A549 (cell line): Measurements from ENCODE around the gene CHCT1. TPM values are rescaled to one million over a fixed set of nuclear protein-coding genes. Genes with fewer than 3 reads are reported as not detected.

Source experiments
- ATAC-seq, 2 experiments: fragments of 200-7000 bp in 1 of 2; fragments of >200 bp in 1 of 2; cut with Nextera tagmentation in 1 of 2; cut with Tn5 transposase in 1 of 2; 3 replicates each; pipeline versions ENCODE4 v1.8.0 to v1.9.1; 2018 to 2020; ENCODE audit warnings: mild to moderate bottlenecking in 1 of 2, moderate library complexity in 1 of 2
- CTCF ChIA-PET: fragments of 300-600 bp; sonication (Branson Sonifier 250); formaldehyde crosslinking; extraction: SDS; loops from one replicate; lab custom pipeline; 2021; ENCODE audit warnings: antibody characterized with exemption, inconsistent platforms; lab: Yijun Ruan, JAX
- POLR2A ChIA-PET: fragments of 350-600 bp; formaldehyde crosslinking; extraction: SDS; loops from one replicate; lab custom pipeline; 2021; ENCODE audit warnings: antibody characterized with exemption, inconsistent platforms; lab: Yijun Ruan, JAX
- DNase-seq, 2 experiments: peaks; one replicate each; pipeline versions ENCODE4 v3.0.0 to v3.0.0-alpha.2; 2011 to 2016; ENCODE audit warnings: low read depth in 1 of 2, low spot score in 1 of 2
- FAIRE-seq: peaks from 2 replicates; lab custom pipeline; 2011; peaks lifted over from hg19 to GRCh38; lab: Jason Lieb, UNC
- H3K27ac ChIP-seq, 2 experiments: fragments of >200 bp; sonication (Bioruptor Twin); formaldehyde crosslinking; 3 replicates each; pipeline ENCODE4 v1.5.1; 2016 to 2017
- H3K4me1 ChIP-seq: fragments of >200 bp; sonication (Bioruptor Twin); formaldehyde crosslinking; 3 replicates; pipeline ENCODE4 v1.6.1; 2016
- H3K4me2 ChIP-seq: fragments of >200 bp; sonication (Bioruptor Twin); formaldehyde crosslinking; 3 replicates; pipeline ENCODE4 v1.6.1; 2016
- H3K4me3 ChIP-seq: fragments of >200 bp; sonication (Bioruptor Twin); formaldehyde crosslinking; 3 replicates; pipeline ENCODE4 v1.5.1; 2016
- H3K9me3 ChIP-seq: fragments of >200 bp; sonication (Bioruptor Twin); formaldehyde crosslinking; 3 replicates; pipeline ENCODE4 v1.6.1; 2016
- CBX8 ChIP-seq: fragments of 200-600 bp; sonication (generic); IDR thresholded peaks from 2 replicates; pipeline ENCODE4 v1.6.1; 2016
- CEBPB ChIP-seq, 2 experiments: fragments of >200 bp in 1 of 2; sonication (Bioruptor Twin) in 1 of 2; formaldehyde crosslinking in 1 of 2; IDR thresholded peaks; 2 replicates each; pipeline ENCODE4 v1.6.1; 2012 to 2016
- E2F6 ChIP-seq: IDR thresholded peaks from 2 replicates; pipeline ENCODE4 v1.6.1; 2012; ENCODE audit warnings: low read depth, borderline replicate concordance
- EHF ChIP-seq: fragments of 250-450 bp; sonication (Bioruptor Pico); IDR thresholded peaks from 2 replicates; pipeline ENCODE4 v1.5.0; 2020; ENCODE audit warnings: mild to moderate bottlenecking
- ELK1 ChIP-seq: fragments of 150-350 bp; IDR thresholded peaks from 2 replicates; pipeline ENCODE4 v1.6.1; 2014; ENCODE audit warnings: low read depth, mild to moderate bottlenecking, low read length
- EP300 ChIP-seq, 2 experiments: fragments of >200 bp; sonication (Bioruptor Twin); formaldehyde crosslinking; IDR thresholded peaks; 2 replicates in 1 of 2; 3 replicates in 1 of 2; pipeline ENCODE4 v1.6.1; 2016 to 2017
- ESRRA ChIP-seq: fragments of 150-350 bp; IDR thresholded peaks from 2 replicates; pipeline ENCODE4 v1.6.1; 2014; ENCODE audit warnings: mild to moderate bottlenecking, low read length, borderline replicate concordance
- FOXS1 ChIP-seq: fragments of 250-450 bp; sonication (Bioruptor Pico); IDR thresholded peaks from 2 replicates; pipeline ENCODE4 v1.5.0; 2020; ENCODE audit warnings: mild to moderate bottlenecking, moderate library complexity
- HDAC2 ChIP-seq: fragments of 200-600 bp; sonication (generic); IDR thresholded peaks from 2 replicates; pipeline ENCODE4 v1.6.1; 2016
- HMGXB4 ChIP-seq: fragments of 250-450 bp; sonication (Bioruptor Pico); IDR thresholded peaks from 2 replicates; pipeline ENCODE4 v1.5.0; 2021; ENCODE audit warnings: mild to moderate bottlenecking, moderate library complexity, borderline replicate concordance
- HOXA7 ChIP-seq: fragments of 250-450 bp; sonication (Bioruptor Pico); IDR thresholded peaks from 2 replicates; pipeline ENCODE4 v1.5.0; 2020; ENCODE audit warnings: mild to moderate bottlenecking, moderate library complexity
- HOXB5 ChIP-seq: fragments of 250-450 bp; sonication (Bioruptor Pico); IDR thresholded peaks from 2 replicates; pipeline ENCODE4 v1.5.0; 2020; ENCODE audit warnings: mild to moderate bottlenecking, moderate library complexity
- JUN ChIP-seq, 2 experiments: fragments of >200 bp; sonication (Bioruptor Twin); formaldehyde crosslinking; IDR thresholded peaks; 2 replicates in 1 of 2; 3 replicates in 1 of 2; pipeline ENCODE4 v1.6.1; 2016 to 2017
- MAZ ChIP-seq: fragments of 150-350 bp; IDR thresholded peaks from 2 replicates; pipeline ENCODE4 v1.6.1; 2014; ENCODE audit warnings: antibody characterized with exemption, low read depth, low read length, borderline replicate concordance
- MYC ChIP-seq: IDR thresholded peaks from 2 replicates; pipeline ENCODE4 v1.6.1; 2012; ENCODE audit warnings: mild to moderate bottlenecking, inconsistent platforms, low read length, improper control_type of control experiment, borderline replicate concordance
- NPAS2 ChIP-seq: fragments of 250-450 bp; sonication (Bioruptor Pico); IDR thresholded peaks from 2 replicates; pipeline ENCODE4 v1.8.0; 2022; ENCODE audit warnings: mild to moderate bottlenecking, moderate library complexity, borderline replicate concordance
- PBX3 ChIP-seq: IDR thresholded peaks from 2 replicates; pipeline ENCODE4 v1.6.1; 2012
- PHF8 ChIP-seq: fragments of 200-600 bp; sonication (generic); IDR thresholded peaks from 2 replicates; pipeline ENCODE4 v1.6.1; 2016; ENCODE audit warnings: low read depth, mild to moderate bottlenecking, antibody characterized with exemption, moderate library complexity, borderline replicate concordance
- POLR2AphosphoS2 ChIP-seq: conservative IDR thresholded peaks from 2 replicates; pipeline ENCODE4 v1.6.1; 2012; ENCODE audit warnings: low read length, improper control_type of control experiment, inconsistent platforms
- RAD21 ChIP-seq, 2 experiments: fragments of >200 bp in 1 of 2; sonication (Bioruptor Twin) in 1 of 2; formaldehyde crosslinking in 1 of 2; IDR thresholded peaks in 1 of 2; conservative IDR thresholded peaks in 1 of 2; 2 replicates in 1 of 2; 3 replicates in 1 of 2; pipeline ENCODE4 v1.6.1; 2012 to 2018; ENCODE audit warnings: inconsistent platforms in 1 of 2
- RARB ChIP-seq: fragments of 250-450 bp; sonication (Bioruptor Pico); IDR thresholded peaks from 2 replicates; pipeline ENCODE4 v1.8.0; 2021; ENCODE audit warnings: mild to moderate bottlenecking, moderate library complexity
- RCOR1 ChIP-seq: fragments of 150-350 bp; IDR thresholded peaks from 2 replicates; pipeline ENCODE4 v1.6.1; 2014; ENCODE audit warnings: antibody characterized with exemption, low read length, low read depth
- SMC3 ChIP-seq: fragments of >200 bp; sonication (Bioruptor Twin); formaldehyde crosslinking; IDR thresholded peaks from 3 replicates; pipeline ENCODE4 v1.6.1; 2018; ENCODE audit warnings: inconsistent platforms
- TP53 ChIP-seq: fragments of 250-450 bp; sonication (Bioruptor Pico); IDR thresholded peaks from 2 replicates; pipeline ENCODE4 v1.5.0; 2021; ENCODE audit warnings: mild to moderate bottlenecking, moderate library complexity
- ZFP36 ChIP-seq: fragments of 450-650 bp; IDR thresholded peaks from 2 replicates; pipeline ENCODE4 v1.6.1; 2014; ENCODE audit warnings: borderline replicate concordance; ENCODE audit not compliant: partially characterized antibody
- ZNF302 ChIP-seq: fragments of 250-450 bp; sonication (Bioruptor Pico); IDR thresholded peaks from 2 replicates; pipeline ENCODE4 v1.9.0; 2021; ENCODE audit warnings: inconsistent platforms, mild to moderate bottlenecking, moderate library complexity
- WGBS: methylation state at CpG from one replicate; pipeline ENCODE4 v1.1.6; 2017; ENCODE audit errors: missing lambda C conversion rate; 5-methylcytosine and 5-hydroxymethylcytosine counted together
- polyA plus RNA-seq, 4 experiments: library from polyadenylated mRNA; depleted of rRNA in 3 of 4; stranded (reverse); fragments of >200 nt; fragmentation: RNase III in 1 of 4; extraction: RNeasy Plus Mini Kit Qiagen cat#74134 plus additional on column Dnase treatment in 1 of 4; gene quantifications; 2 replicates in 3 of 4; 3 replicates in 1 of 4; pipeline ENCODE4 v1.2.3, GENCODE V29; 2011 to 2017

CHCT1 gene
- polyA plus RNA-seq, 2 of the 4 experiments (the other 2 are of a cell fraction), result 0.10 TPM; not detected in 1

- TF ChIP-seq E2F6 (peak; percentile 85), ELK1 (no peak), RAD21 (conservative IDR thresholded peaks at IDR 0.05 in 1 of 2, IDR thresholded peaks at IDR 0.05 in 1 of 2) (peak; percentile 66 to 89), CEBPB (IDR thresholded peaks at IDR 0.05) (no peak), MAZ (peak; percentile 30; the same call in 1 of the 2 replicates), PHF8 (peak; percentile 67; the same call in 1 of the 2 replicates), RARB (CRISPR knock-in tag) (no peak), RCOR1 (no peak), MYC (peak; percentile 14; the same call in 1 of the 2 replicates), ZFP36 (no peak), TP53 (CRISPR knock-in tag) (no peak), ESRRA (no peak), CBX8 (no peak), HOXA7 (CRISPR knock-in tag) (no peak), PBX3 (no peak), NPAS2 (CRISPR knock-in tag) (no peak), HMGXB4 (peak; percentile 98), HOXB5 (CRISPR knock-in tag) (0 out of 2 replicates have a peak, but pooled peaks have one; percentile 32), JUN (IDR thresholded peaks at IDR 0.05) (peak in 1 of 2 experiments; percentile 52; a peak in 1 of 5 replicates)
These were observed 772 bp upstream of the CHCT1 start (continued) for GRCh38 chr17:60421273-60422161.

GRCh38 chr17:60423865-60424264 is 1.6 kb downstream of the CHCT1 start:
- Histone ChIP-seq H3K4me3 (no peak overlapping the region), H3K4me1 (peaks cover 3% of the 10 kb centered on the region; the same call in 1 of the 3 replicates), H3K9me3 (no peaks in the 10 kb centered on the region), H3K4me2 (no peak overlapping the region), H3K27ac (no peak overlapping the region)
- ChIA-PET CTCF (interaction anchor here (0.5 to 4.1 kb wide), 10 partner anchors 13 to 859 kb away, joined by 3 to 60 read pairs (median 4); partner anchors contain the start of gene USP32), POLR2A (interaction anchor here (1.2 kb wide), 1 partner anchor 176 kb away, joined by 3 read pairs; the partner anchor contains the start of gene PPM1D)
- ATAC-seq, result no peak
- FAIRE-seq, result no peak
- no peak for TF ChIP-seq SMC3
- TF ChIP-seq FOXS1, result no peak
- no peak for TF ChIP-seq ESRRA
- TF ChIP-seq POLR2AphosphoS2, result no peak
- TF ChIP-seq TP53 (CRISPR knock-in tag), result no peak
- no peak for TF ChIP-seq EP300 (IDR thresholded peaks at IDR 0.05)
- TF ChIP-seq ZNF302 (CRISPR knock-in tag), result no peak
- TF ChIP-seq NPAS2 (CRISPR knock-in tag), result no peak
- no peak for TF ChIP-seq EHF (CRISPR knock-in tag)
- TF ChIP-seq HDAC2, result no peak
- TF ChIP-seq HOXB5 (CRISPR knock-in tag), result no peak
- TF ChIP-seq HMGXB4, result no peak
- DNase-seq, result no peak
- WGBS, result 62% methylated on average over 3 of the region's 3 CpGs
